ENCODE data around the gene COA1. TPM values are rescaled to one million over a fixed set of nuclear protein-coding genes. Genes with fewer than 3 reads are reported as not detected.
"Not testable (repeated sequence)": the region's sequence is repeated elsewhere in the genome, so short reads cannot be mapped to it uniquely, and the experiment has no call there.

Gene COA1
- polyA plus RNA-seq, 6 donors from 2014 or later = 96.6 to 146 (median 107) TPM

DNA sequence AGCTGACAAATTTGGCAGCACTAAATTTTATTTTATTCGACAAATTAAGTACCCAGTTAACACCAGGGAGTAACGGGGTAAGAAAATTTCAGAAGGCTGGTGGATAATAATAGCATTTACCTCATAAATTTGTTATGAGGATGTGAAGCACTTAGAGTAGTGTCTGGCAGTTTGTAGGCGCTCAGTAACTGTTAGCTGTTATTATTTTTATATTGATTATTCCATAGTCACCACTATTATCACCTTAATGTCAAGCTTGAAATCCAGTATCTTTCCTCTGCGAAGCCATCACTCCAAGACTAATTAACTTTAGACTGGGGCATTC, 563 bp upstream of the COA1 start:
- H3K9me3 Mint-ChIP-seq = no peaks in the 10 kb centered on the region
- H3K27ac Mint-ChIP-seq = peak overlapping the region; percentile 4 to 93 (median 90)
- H3K4me3 Mint-ChIP-seq = peak overlapping the region; percentile 88 to 99 (median 96)
- DNase-seq = no peak
- H3K36me3 Mint-ChIP-seq = no peaks in the 10 kb centered on the region
- H3K4me1 Mint-ChIP-seq = peaks cover 17 to 33% (median 22%) of the 10 kb centered on the region in 3 donors
- peaks cover 0 to 7% (median 6%) of the 10 kb centered on the region in 3 donors for H3K27me3 Mint-ChIP-seq
- ATAC-seq (ENCODE audit: low read depth in 2 of 2) = peak; percentile 27 to 31

DNA sequence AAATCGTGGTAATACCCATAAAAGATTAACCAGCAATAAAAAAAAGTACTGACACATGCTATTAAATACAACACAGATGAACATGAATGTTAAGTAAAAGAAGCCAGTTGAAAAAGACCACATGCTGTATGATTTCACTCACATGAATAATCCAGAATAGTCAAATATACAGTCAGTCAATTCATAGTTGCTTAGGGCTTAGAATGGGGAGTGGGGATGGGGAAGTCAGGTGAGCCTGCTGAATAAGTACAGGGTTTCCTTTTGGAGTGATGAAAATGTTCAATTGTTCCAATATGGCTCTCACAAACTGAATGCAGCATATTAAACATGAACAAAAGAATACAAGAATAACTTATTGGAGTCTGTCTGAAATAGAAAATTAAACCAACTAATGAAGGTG, 1.8 kb downstream of the COA1 start:
- peaks cover 21 to 43% (median 33%) of the 10 kb centered on the region in 3 donors for H3K4me1 Mint-ChIP-seq
- H3K27ac Mint-ChIP-seq = peak overlapping the region in 4 of 6 donors; percentile 43 to 76 (median 71)
- peaks cover 0 to 4% of the 10 kb centered on the region in 2 donors for H3K36me3 Mint-ChIP-seq
- DNase-seq (no peak), ATAC-seq (ENCODE audit: low read depth in 2 of 2) (no peak)
- no peaks in the 10 kb centered on the region for H3K27me3 Mint-ChIP-seq
- no peaks in the 10 kb centered on the region for H3K9me3 Mint-ChIP-seq
- peak overlapping the region in 7 of 8 donors; percentile 55 to 99 (median 82) for H3K4me3 Mint-ChIP-seq

DNA sequence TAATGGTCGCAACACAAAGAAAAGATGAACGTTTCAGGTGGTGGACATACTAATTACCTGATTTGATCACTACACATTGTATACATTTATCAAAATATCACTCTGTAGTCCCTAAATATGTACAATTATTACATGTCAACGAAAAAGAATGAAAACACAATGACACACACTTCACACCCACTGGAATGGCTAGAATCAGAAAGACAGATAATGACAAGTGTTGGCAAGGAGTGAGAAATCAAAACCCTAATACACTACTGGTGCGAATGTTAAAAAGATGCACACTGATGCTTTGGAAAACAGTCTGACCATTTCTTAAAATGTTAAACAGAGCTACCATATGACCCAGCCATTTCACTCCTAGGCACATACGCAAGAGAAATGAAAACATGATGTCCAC, 2.3 kb downstream of the COA1 start:
- peak overlapping the region in 5 of 8 donors; percentile 55 to 99 (median 68) for H3K4me3 Mint-ChIP-seq
- H3K9me3 Mint-ChIP-seq = no peaks in the 10 kb centered on the region
- no peaks in the 10 kb centered on the region for H3K27me3 Mint-ChIP-seq
- peak overlapping the region in 2 of 6 donors; percentile 41 to 43 for H3K27ac Mint-ChIP-seq
- DNase-seq = no peak
- peaks cover 0 to 4% of the 10 kb centered on the region in 2 donors for H3K36me3 Mint-ChIP-seq
- H3K4me1 Mint-ChIP-seq = peaks cover 21 to 45% (median 33%) of the 10 kb centered on the region in 3 donors
- no peak for ATAC-seq (ENCODE audit: low read depth in 2 of 2)

DNA sequence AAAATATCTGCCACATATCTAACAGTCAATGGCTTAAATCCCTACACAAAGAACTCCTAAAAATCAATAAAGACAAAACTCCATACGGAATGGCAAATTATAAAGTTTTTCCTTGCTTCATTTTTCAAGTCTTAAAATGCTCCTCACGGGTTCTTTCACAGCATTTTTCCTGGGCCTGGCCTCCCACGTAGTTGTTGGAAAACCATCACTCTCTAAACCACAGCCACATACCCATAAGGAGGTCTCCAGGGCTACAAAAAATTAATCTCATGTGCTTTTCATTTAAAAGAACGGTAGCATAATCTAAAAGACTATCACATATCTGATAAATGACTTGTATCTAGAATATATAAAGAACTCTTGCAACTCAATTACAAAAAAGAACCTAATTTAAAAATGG, 2.9 kb downstream of the COA1 start:
- no peak for DNase-seq
- Mint-ChIP-seq H3K36me3 (peaks cover 0 to 4% of the 10 kb centered on the region in 2 donors), H3K4me1 (peaks cover 21 to 48% (median 34%) of the 10 kb centered on the region in 3 donors), H3K27me3 (no peaks in the 10 kb centered on the region), H3K9me3 (no peaks in the 10 kb centered on the region), H3K27ac (peak overlapping the region in 1 of 6 donors; percentile 22), H3K4me3 (peak overlapping the region in 2 of 8 donors; percentile 45 to 99)
- ATAC-seq (ENCODE audit: low read depth in 2 of 2) = no peak

DNA sequence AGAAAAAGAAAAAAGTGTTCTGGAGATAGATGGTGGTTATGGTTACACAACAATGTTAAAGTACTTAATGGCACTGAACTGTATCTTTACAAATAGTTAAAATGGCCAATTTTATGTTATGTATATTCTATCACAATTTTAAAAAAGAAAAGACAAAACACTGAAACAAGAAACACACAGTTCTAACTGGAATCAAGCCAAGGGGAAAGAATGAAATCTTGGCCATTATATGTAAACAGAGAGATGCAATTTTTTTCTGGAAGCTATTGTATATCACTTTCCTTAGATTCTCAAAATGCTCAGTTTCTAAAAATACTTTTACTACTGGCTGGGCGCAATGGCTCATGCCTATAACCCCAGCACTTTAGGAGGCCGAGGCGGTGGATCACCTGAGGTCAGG, 4.1 kb downstream of the COA1 start:
- Mint-ChIP-seq H3K9me3 (no peaks in the 10 kb centered on the region), H3K4me3 (no peak overlapping the region), H3K36me3 (peaks cover 0 to 4% of the 10 kb centered on the region in 2 donors), H3K27ac (no peak overlapping the region), H3K27me3 (no peaks in the 10 kb centered on the region), H3K4me1 (peaks cover 24 to 50% (median 38%) of the 10 kb centered on the region in 3 donors)
- ATAC-seq (ENCODE audit: low read depth in 2 of 2) = no peak
- no peak for DNase-seq

DNA sequence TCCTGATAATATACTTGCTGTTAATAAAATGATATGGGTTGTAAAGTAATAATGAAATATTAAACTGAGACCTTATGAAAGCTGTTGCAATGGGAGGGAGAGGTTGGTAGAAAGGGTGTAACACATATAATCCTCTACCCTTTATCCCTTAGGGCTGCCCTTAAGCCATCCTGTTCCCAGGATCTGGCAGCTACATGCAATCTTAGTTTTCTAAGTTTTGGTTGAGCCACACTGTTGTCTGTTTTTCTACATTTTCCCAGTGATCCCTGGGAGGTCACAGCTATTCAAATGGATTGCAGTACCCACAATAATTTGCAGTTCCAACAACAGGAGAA, 6.3 kb downstream of the COA1 start:
- DNase-seq (no peak), ATAC-seq (ENCODE audit: low read depth in 2 of 2) (no peak)
- no peak overlapping the region for H3K27ac Mint-ChIP-seq
- peaks cover 0 to 4% of the 10 kb centered on the region in 2 donors for H3K36me3 Mint-ChIP-seq
- H3K9me3 Mint-ChIP-seq = no peaks in the 10 kb centered on the region
- peaks cover 24 to 37% (median 36%) of the 10 kb centered on the region in 3 donors for H3K4me1 Mint-ChIP-seq
- peak overlapping the region in 1 of 8 donors; percentile 55 for H3K4me3 Mint-ChIP-seq
- H3K27me3 Mint-ChIP-seq = no peaks in the 10 kb centered on the region

DNA sequence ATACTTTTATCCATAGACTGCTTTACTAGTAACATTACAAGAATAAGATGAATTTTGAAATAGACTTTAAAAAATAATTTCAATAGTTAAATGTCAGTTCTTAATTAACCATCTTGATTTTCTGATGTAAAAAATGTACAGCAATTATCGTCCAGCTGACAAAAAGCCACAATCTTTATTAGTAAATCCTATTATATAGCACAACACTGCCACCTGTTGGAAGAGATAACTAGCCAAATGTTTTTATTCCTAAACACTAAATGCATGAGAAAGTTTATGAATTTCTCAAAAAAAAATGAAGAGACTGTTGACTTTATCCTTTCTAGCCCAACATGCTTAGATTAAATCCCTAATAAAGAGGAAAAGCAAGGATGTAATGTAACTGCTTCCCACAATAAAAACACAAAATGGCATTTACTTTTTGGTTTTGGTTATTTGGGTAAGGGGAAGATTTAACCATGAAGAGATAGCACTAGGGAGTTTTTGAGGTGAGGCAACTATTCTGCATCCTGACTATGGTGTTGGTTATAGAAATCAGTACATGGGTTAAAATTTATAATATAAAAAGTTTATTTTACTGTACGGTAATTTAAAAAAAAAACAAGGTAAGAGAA, 8.0 kb downstream of the COA1 start:
- DNase-seq = peak; percentile 51
- H3K27ac Mint-ChIP-seq = no peak overlapping the region
- peak in 1 of 2 donors; percentile 49 for ATAC-seq (ENCODE audit: low read depth in 2 of 2)
- H3K4me3 Mint-ChIP-seq = no peak overlapping the region
- H3K9me3 Mint-ChIP-seq = no peaks in the 10 kb centered on the region
- no peaks in the 10 kb centered on the region for H3K27me3 Mint-ChIP-seq
- H3K36me3 Mint-ChIP-seq = peaks cover 1 to 4% of the 10 kb centered on the region in 2 donors
- peaks cover 17 to 30% (median 26%) of the 10 kb centered on the region in 3 donors for H3K4me1 Mint-ChIP-seq

DNA sequence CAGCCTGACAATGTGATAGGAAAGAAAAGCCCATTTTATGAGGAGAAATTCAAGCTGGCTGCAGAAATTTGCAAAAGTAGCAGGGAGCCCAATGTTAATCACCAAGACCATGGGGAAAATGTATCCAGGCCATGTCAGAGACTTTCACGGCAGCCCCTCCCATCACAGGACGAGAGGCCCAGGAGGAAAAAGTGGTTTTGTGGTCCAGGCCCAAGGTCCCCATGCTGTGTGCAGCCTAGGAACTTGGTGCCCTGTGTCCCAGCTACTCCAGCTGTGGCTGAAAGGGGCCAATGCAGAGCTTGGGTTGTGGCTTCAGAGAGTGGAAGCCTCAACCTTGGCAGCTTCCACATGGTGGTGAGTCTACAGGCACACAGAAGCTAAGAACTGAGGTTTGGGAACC, 12.7 kb downstream of the COA1 start:
- DNase-seq (no peak), ATAC-seq (ENCODE audit: low read depth in 2 of 2) (no peak)
- Mint-ChIP-seq H3K4me1 (peaks cover 30 to 49% (median 38%) of the 10 kb centered on the region in 3 donors), H3K36me3 (peaks cover 0 to 8% of the 10 kb centered on the region in 2 donors), H3K27ac (peak overlapping the region in 2 of 6 donors; percentile 39 to 47), H3K4me3 (no peak overlapping the region), H3K27me3 (no peaks in the 10 kb centered on the region), H3K9me3 (no peaks in the 10 kb centered on the region)

DNA sequence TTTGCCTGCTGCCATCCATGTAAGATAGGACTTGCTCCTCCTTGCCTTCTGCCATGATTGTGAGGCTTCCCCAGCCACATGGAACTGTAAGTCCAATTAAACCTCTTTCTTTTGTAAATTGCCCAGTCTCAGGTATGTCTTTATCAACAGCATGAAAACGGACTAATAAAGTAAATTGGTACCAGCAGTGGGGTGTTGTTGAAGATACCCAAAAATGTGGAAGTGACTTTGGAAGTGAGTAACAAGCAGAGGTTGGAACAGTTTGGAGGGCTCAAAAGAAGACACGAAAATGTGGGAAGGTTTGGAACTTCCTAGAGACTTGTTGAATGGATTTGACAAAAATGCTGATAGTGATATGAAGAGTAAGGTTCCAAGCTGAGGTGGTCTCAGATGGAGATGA, 13.4 kb downstream of the COA1 start:
- H3K27me3 Mint-ChIP-seq; ATAC-seq (ENCODE audit: low read depth in 2 of 2); H3K36me3 Mint-ChIP-seq; DNase-seq; H3K9me3 Mint-ChIP-seq; H3K4me3 Mint-ChIP-seq: not testable (repeated sequence)
- peak overlapping the region in 2 of 6 donors; percentile 14 to 39 for H3K27ac Mint-ChIP-seq
- H3K4me1 Mint-ChIP-seq = peaks cover 30 to 44% (median 37%) of the 10 kb centered on the region in 3 donors

DNA sequence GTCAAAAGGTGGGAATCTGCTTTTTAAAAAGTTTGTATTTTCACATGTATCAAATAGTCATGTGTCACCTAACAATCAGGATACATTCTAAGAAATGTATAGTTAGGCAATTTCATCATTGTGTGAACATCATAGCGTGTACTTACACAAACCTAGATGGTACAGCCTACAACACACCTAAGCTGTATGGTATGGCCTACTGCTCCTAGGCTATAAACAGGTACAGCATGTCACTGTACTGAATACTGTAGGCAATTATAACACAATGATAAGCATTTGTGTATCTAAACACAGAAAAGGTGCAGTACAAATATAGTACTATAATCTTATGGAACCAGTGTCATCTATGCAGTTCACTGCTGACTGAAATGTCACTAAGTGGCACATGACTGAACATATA, 17.8 kb downstream of the COA1 start:
- peaks cover 0 to 2% (median 0%) of the 10 kb centered on the region in 7 donors for H3K9me3 Mint-ChIP-seq
- ATAC-seq (ENCODE audit: low read depth in 2 of 2) (no peak), DNase-seq (no peak)
- no peak overlapping the region for H3K4me3 Mint-ChIP-seq
- H3K27me3 Mint-ChIP-seq = no peaks in the 10 kb centered on the region
- H3K4me1 Mint-ChIP-seq = peaks cover 24 to 46% (median 38%) of the 10 kb centered on the region in 3 donors
- no peak overlapping the region for H3K27ac Mint-ChIP-seq
- peaks cover 0 to 8% of the 10 kb centered on the region in 2 donors for H3K36me3 Mint-ChIP-seq

DNA sequence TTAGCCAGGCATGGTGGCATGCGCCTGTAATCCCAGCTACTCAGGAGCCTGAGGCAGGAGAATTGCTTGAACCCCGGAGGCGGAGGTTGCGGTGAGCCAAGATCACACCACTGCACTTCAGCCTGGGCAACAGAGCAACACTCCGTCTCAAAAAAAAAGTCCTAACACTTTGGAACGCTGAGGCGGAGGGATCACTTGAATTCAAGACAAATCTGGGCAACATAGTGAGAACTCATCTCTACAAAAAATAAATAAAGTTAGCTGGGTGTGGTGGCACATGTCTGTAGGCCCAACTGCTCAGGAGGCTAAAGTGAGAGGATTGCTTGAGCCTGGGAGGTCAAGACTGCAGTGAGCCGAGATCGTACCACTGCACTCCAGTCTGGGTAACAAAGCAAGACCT, 21.3 kb downstream of the COA1 start:
- H3K4me1 Mint-ChIP-seq = peaks cover 15 to 28% (median 16%) of the 10 kb centered on the region in 3 donors
- H3K4me3 Mint-ChIP-seq; ATAC-seq (ENCODE audit: low read depth in 2 of 2); H3K27ac Mint-ChIP-seq; DNase-seq; H3K9me3 Mint-ChIP-seq; H3K27me3 Mint-ChIP-seq: not testable (repeated sequence)
- peaks cover 0 to 12% of the 10 kb centered on the region in 2 donors for H3K36me3 Mint-ChIP-seq

DNA sequence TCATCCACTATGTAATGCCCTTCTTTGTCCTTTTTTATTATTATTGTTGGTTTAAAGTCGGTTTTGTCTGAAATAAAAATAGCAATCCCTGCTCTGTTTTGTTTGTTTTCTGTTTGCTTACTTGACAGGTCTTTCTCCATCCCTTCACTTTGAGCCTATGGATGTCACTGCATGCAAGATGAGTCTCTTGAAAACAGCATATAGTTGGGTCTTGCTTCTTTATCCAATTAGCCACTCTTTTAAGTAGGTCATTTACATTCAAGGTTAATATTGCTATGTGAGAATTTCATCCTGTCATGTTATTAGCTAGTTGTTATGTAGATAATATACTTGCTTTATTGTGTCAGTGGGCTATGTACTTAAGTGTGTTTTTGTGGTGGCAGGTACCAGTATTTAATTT, 25.8 kb downstream of the COA1 start:
- H3K27me3 Mint-ChIP-seq = no peaks in the 10 kb centered on the region
- no peak for ATAC-seq (ENCODE audit: low read depth in 2 of 2)
- peaks cover 0 to 12% of the 10 kb centered on the region in 2 donors for H3K36me3 Mint-ChIP-seq
- peaks cover 20 to 28% (median 24%) of the 10 kb centered on the region in 3 donors for H3K4me1 Mint-ChIP-seq
- H3K27ac Mint-ChIP-seq = no peak overlapping the region
- no peak for DNase-seq
- no peaks in the 10 kb centered on the region for H3K9me3 Mint-ChIP-seq
- no peak overlapping the region for H3K4me3 Mint-ChIP-seq

DNA sequence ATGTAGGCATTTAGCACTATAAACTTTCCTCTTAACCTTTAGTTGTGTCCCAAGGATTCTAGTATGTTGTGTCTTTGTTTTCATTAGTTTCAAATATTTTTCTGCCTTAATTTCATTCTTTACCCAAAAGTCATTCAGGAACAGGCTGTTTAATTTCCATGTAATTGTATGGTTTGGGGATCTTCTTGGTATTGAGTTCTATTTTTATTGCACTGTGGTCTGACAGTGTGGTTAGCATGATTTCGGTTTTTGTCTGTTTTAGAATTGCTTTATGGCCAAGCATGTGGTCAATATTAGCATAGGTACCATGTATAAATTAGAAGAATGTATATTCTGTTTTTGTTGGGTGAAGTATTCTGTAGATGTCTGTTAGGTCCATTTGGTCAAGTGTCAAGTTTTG, 26.3 kb downstream of the COA1 start:
- Mint-ChIP-seq H3K27me3 (no peaks in the 10 kb centered on the region), H3K27ac (peak overlapping the region in 1 of 6 donors; percentile 40), H3K4me3 (no peak overlapping the region), H3K9me3 (no peaks in the 10 kb centered on the region), H3K4me1 (peaks cover 17 to 23% (median 22%) of the 10 kb centered on the region in 3 donors), H3K36me3 (peaks cover 0 to 12% of the 10 kb centered on the region in 2 donors)
- ATAC-seq (ENCODE audit: low read depth in 2 of 2) = no peak
- no peak for DNase-seq

DNA sequence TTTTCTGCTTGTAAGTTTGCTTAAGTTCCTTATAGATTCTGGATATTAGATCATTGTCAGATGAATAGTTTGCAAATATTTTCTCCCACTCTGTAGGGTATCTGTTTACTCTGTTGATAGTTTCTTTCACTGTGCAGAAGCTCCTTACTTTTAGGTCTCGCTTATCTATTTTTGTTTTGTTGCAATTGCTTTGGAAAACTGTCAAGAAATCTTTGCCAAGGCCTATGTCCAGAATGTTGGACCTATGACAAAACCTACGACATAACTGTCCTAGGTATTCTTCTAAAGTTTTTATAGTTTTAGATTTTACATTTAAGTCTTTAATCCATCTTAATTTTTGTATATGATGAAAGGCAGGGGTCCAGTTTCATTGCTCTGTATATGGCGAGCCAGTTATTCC, 27.4 kb downstream of the COA1 start:
- no peaks in the 10 kb centered on the region for H3K9me3 Mint-ChIP-seq
- no peak for DNase-seq
- peaks cover 17 to 25% (median 20%) of the 10 kb centered on the region in 3 donors for H3K4me1 Mint-ChIP-seq
- no peaks in the 10 kb centered on the region for H3K27me3 Mint-ChIP-seq
- H3K27ac Mint-ChIP-seq = peak overlapping the region in 2 of 6 donors; percentile 59 to 85
- H3K4me3 Mint-ChIP-seq = no peak overlapping the region
- no peak for ATAC-seq (ENCODE audit: low read depth in 2 of 2)
- H3K36me3 Mint-ChIP-seq = peaks cover 0 to 12% of the 10 kb centered on the region in 2 donors

Data from naive B cell (primary cell).